GM12878 (cell line): ENCODE results near the gene MAD2L2. TPM values are rescaled to one million over a fixed set of nuclear protein-coding genes. Genes with fewer than 3 reads are reported as not detected.

Source experiments
- ATAC-seq: fragments of 200-7000 bp; cut with Tn5 transposase; 3 replicates; pipeline ENCODE4 v1.9.1; 2020; ENCODE audit warnings: mild to moderate bottlenecking, moderate library complexity
- BruUV-seq: library from RNA; stranded (reverse); fragments of 400-500 nt; replicated peaks from 2 replicates; lab custom pipeline; 2021; lab: Mats Ljungman, UMichigan
- CTCF ChIA-PET: fragments of 300-600 bp; sonication (Branson Sonifier 250); formaldehyde crosslinking; extraction: SDS; loops from one replicate; lab custom pipeline; 2021; ENCODE audit warnings: inconsistent platforms; lab: Yijun Ruan, JAX
- POLR2A ChIA-PET: fragments of 350-600 bp; formaldehyde crosslinking; extraction: SDS; loops from one replicate; lab custom pipeline; 2021; ENCODE audit warnings: inconsistent platforms; lab: Charles Lee
- RAD21 ChIA-PET: fragments of 300-600 bp; sonication (Branson Sonifier 250); formaldehyde crosslinking; loops from one replicate; lab custom pipeline; 2023; ENCODE audit warnings: antibody characterized with exemption; ENCODE audit not compliant: unreplicated experiment; lab: Charles Lee
- SMC1A ChIA-PET: fragments of 300-600 bp; sonication (Branson Sonifier 250); formaldehyde crosslinking; loops from one replicate; lab custom pipeline; 2023; ENCODE audit not compliant: unreplicated experiment, uncharacterized antibody; lab: Charles Lee
- DNase-seq: peaks from one replicate; pipeline ENCODE4 v3.0.0-alpha.2; 2011; ENCODE audit warnings: low read depth, low spot score
- FAIRE-seq: peaks from 3 replicates; lab custom pipeline; 2011; peaks lifted over from hg19 to GRCh38; lab: Jason Lieb, UNC
- H2AFZ ChIP-seq: 2 replicates; pipeline ENCODE4 v1.6.0; 2011; ENCODE audit warnings: low read depth, low read length, control low read depth; ENCODE audit not compliant: control insufficient read depth
- H3K27ac ChIP-seq: 2 replicates; pipeline ENCODE4 v1.5.1; 2011; ENCODE audit warnings: control low read depth; ENCODE audit not compliant: control insufficient read depth, insufficient read depth
- H3K27me3 ChIP-seq, 2 experiments: replicated peaks in 1 of 2; 2 replicates each; pipeline versions ENCODE4 v1.6.0 to v1.6.1; 2011; ENCODE audit warnings: low read length in 1 of 2; ENCODE audit not compliant: control insufficient read depth in 2 of 2, insufficient read depth in 2 of 2
- H3K36me3 ChIP-seq, 2 experiments: 2 replicates each; pipeline ENCODE4 v1.5.1; 2011; ENCODE audit warnings: low read length in 1 of 2; ENCODE audit not compliant: control insufficient read depth in 2 of 2, insufficient read depth in 2 of 2
- H3K4me1 ChIP-seq: 2 replicates; pipeline ENCODE4 v1.6.1; 2011; ENCODE audit warnings: mild to moderate bottlenecking, low read length, moderate library complexity, mixed read lengths; ENCODE audit not compliant: control insufficient read depth, insufficient read depth
- H3K4me2 ChIP-seq: 2 replicates; pipeline ENCODE4 v1.6.0; 2011; ENCODE audit warnings: control low read depth; ENCODE audit not compliant: control insufficient read depth, insufficient read depth
- H3K4me3 ChIP-seq: fragments of 200-600 bp; sonication (generic); 2 replicates; pipeline ENCODE4 v1.5.1; 2016
- H3K79me2 ChIP-seq: 2 replicates; pipeline ENCODE4 v1.6.0; 2011; ENCODE audit warnings: low read length; ENCODE audit not compliant: control insufficient read depth, insufficient read depth
- H3K9ac ChIP-seq: 2 replicates; pipeline ENCODE4 v1.8.0; 2011; ENCODE audit warnings: low read length, control low read depth, mixed read lengths; ENCODE audit not compliant: control insufficient read depth, insufficient read depth
- H3K9me3 ChIP-seq: replicated peaks from 3 replicates; pipeline ENCODE4 v1.5.1; 2011; ENCODE audit warnings: mild to moderate bottlenecking, low read length; ENCODE audit not compliant: control insufficient read depth, insufficient read depth
- H4K20me1 ChIP-seq: 2 replicates; pipeline ENCODE4 v1.6.0; 2011; ENCODE audit not compliant: control insufficient read depth, insufficient read depth
- BMI1 ChIP-seq: fragments of 450-650 bp; IDR thresholded peaks from 2 replicates; pipeline ENCODE4 v1.6.1; 2016; ENCODE audit warnings: mild to moderate bottlenecking, moderate library complexity, borderline replicate concordance
- CEBPB ChIP-seq, 2 experiments: fragments of 150-350 bp in 1 of 2; IDR thresholded peaks; 2 replicates each; pipeline ENCODE4 v1.6.1; 2012 to 2014; ENCODE audit warnings: low read depth in 2 of 2, low read length in 2 of 2, borderline replicate concordance in 1 of 2, inconsistent platforms in 1 of 2
- CUX1 ChIP-seq: IDR thresholded peaks from 2 replicates; pipeline ENCODE4 v1.6.1; 2012; ENCODE audit warnings: improper control_type of control experiment, low read depth, low read length; ENCODE audit not compliant: insufficient replicate concordance
- FOXK2 ChIP-seq: fragments of 450-650 bp; IDR thresholded peaks from 2 replicates; pipeline ENCODE4 v1.6.1; 2017; ENCODE audit warnings: mild to moderate bottlenecking, moderate library complexity
- IRF4 ChIP-seq: IDR thresholded peaks from 2 replicates; pipeline ENCODE4 v1.6.1; 2011; ENCODE audit warnings: low read depth, low read length
- MEF2A ChIP-seq: IDR thresholded peaks from 2 replicates; pipeline ENCODE4 v1.6.1; 2011; ENCODE audit warnings: low read depth, mild to moderate bottlenecking, low read length, moderate library complexity; ENCODE audit not compliant: insufficient read depth
- MTA3 ChIP-seq: IDR thresholded peaks from 2 replicates; pipeline ENCODE4 v1.6.1; 2012; ENCODE audit warnings: low read length, inconsistent platforms, borderline replicate concordance
- RAD51 ChIP-seq: fragments of 450-650 bp; IDR thresholded peaks from 2 replicates; pipeline ENCODE4 v1.6.1; 2016; ENCODE audit warnings: moderate library complexity, mild to moderate bottlenecking, inconsistent platforms
- RCOR1 ChIP-seq: conservative IDR thresholded peaks from 2 replicates; pipeline ENCODE4 v1.6.1; 2012; ENCODE audit warnings: low read depth, low read length, improper control_type of control experiment
- RUNX3 ChIP-seq: IDR thresholded peaks from 2 replicates; pipeline ENCODE4 v1.6.1; 2012; ENCODE audit warnings: low read length, inconsistent platforms
- STAT3 ChIP-seq: IDR thresholded peaks from 2 replicates; pipeline ENCODE4 v1.6.1; 2011; ENCODE audit warnings: low read depth, low read length, improper control_type of control experiment
- YY1 ChIP-seq: IDR thresholded peaks from 2 replicates; pipeline ENCODE4 v1.6.1; 2011; ENCODE audit warnings: low read depth, mild to moderate bottlenecking, low read length
- ZBED1 ChIP-seq: IDR thresholded peaks from 2 replicates; pipeline ENCODE4 v1.6.1; 2016; ENCODE audit warnings: borderline replicate concordance
- ZNF274 ChIP-seq: IDR thresholded peaks from one replicate; pipeline ENCODE4 v1.8.0; 2011; ENCODE audit not compliant: insufficient read length, insufficient read depth
- WGBS: methylation state at CpG from one replicate; pipeline ENCODE4 v1.1.6; 2016; ENCODE audit warnings: low lambda C conversion rate; ENCODE audit not compliant: insufficient replicate concordance, insufficient coverage; ENCODE audit errors: missing lambda C conversion rate; 5-methylcytosine and 5-hydroxymethylcytosine counted together
- in situ Hi-C: fragments of 300-500 bp; cut with MboI; formaldehyde crosslinking; loops from 9 replicates; pipeline ENCODE4 v1.14.3; 2018; ENCODE audit warnings: mixed read lengths
- intact Hi-C: fragments of 100-400 bp; cut with micrococcal nuclease; formaldehyde crosslinking; loops from one replicate; pipeline ENCODE4 v1.14.2; 2022; ENCODE audit not compliant: unreplicated experiment
- polyA plus RNA-seq, 11 experiments: library from polyadenylated mRNA; depleted of rRNA in 4 of 11; unstranded in 6 of 11; stranded (reverse) in 5 of 11; fragments of >200 nt; fragmentation: Nextera tagmentation in 4 of 11; fragmentation: Illumina TruSeq in 1 of 11; extraction: Ambion mirVana in 4 of 11; extraction: Trizol in 1 of 11; gene quantifications; 1 replicate in 1 of 11; 2 replicates in 10 of 11; pipeline versions ENCODE4 v1.2.1 to v1.2.3, GENCODE V29; 2011 to 2016; ENCODE audit warnings: inconsistent platforms in 2 of 11, missing spikeins in 2 of 11, low read depth in 1 of 11
- total RNA-seq, 4 experiments: library from RNA; depleted of rRNA in 3 of 4; stranded (reverse); fragments of >200 nt in 3 of 4; fragmentation: Illumina TruSeq in 1 of 4; extraction: Trizol in 1 of 4; gene quantifications; 2 replicates each; pipeline versions ENCODE4 v1.2.1 to v1.2.3, GENCODE V29; 2013 to 2021

MAD2L2 gene
- total and polyA plus RNA-seq, 10 of the 15 experiments (the other 5 are each of a cell fraction or from before 2014, with no cell fraction given): 3.5 to 95.0 (median 53.2) TPM

GRCh38 chr1:11700601-11701467, 19.9 kb upstream of the MAD2L2 start:
- H3K27ac ChIP-seq: no peak overlapping the region
- no peaks in the 10 kb centered on the region for H3K9me3 ChIP-seq
- FAIRE-seq (no peak), ATAC-seq (no peak), DNase-seq (no peak)
- no peaks in the 10 kb centered on the region for H3K36me3 ChIP-seq
- no peaks in the 10 kb centered on the region for H3K4me1 ChIP-seq
- no peak overlapping the region for H3K4me3 ChIP-seq
- CTCF ChIA-PET: interaction anchor here (1.3 kb wide), 1 partner anchor 19 kb away, joined by 4 read pairs; no protein-coding TSS in a partner anchor
- RAD21 ChIA-PET: no interaction called here
- H3K9ac ChIP-seq: no peak overlapping the region
- intact Hi-C loops: no loop called here
- POLR2A ChIA-PET: no interaction called here
- no peak overlapping the region for H3K4me2 ChIP-seq
- H3K27me3 ChIP-seq: peaks cover 2 to 7% of the 10 kb centered on the region in 2 experiments
- WGBS: 40% methylated on average over 34 of the region's 34 CpGs
- in situ Hi-C loops: no loop called here
- no peak overlapping the region for H2AFZ ChIP-seq
- no peaks in the 10 kb centered on the region for H4K20me1 ChIP-seq
- H3K79me2 ChIP-seq: no peaks in the 10 kb centered on the region
- BruUV-seq: no TSS peak
- SMC1A ChIA-PET: no interaction called here
- no peak for TF ChIP-seq RCOR1
- no peak for TF ChIP-seq CEBPB (IDR thresholded peaks at IDR 0.05; ENCODE audit: borderline replicate concordance in 1 of 2, low read depth in 2 of 2, low read length in 2 of 2)
- TF ChIP-seq STAT3: no peak
- no peak for TF ChIP-seq BMI1
- no peak for TF ChIP-seq RAD51
- TF ChIP-seq RUNX3: no peak
- TF ChIP-seq YY1: no peak
- no peak for TF ChIP-seq ZNF274
- no peak for TF ChIP-seq CUX1
- no peak for TF ChIP-seq MTA3
- no peak for TF ChIP-seq ZBED1
- TF ChIP-seq FOXK2: no peak
- TF ChIP-seq IRF4: no peak
- TF ChIP-seq MEF2A: no peak
